Colonic mucosa (tissue), 4 donors: ENCODE measurements around the gene CISH. TPM values are rescaled to one million over a fixed set of nuclear protein-coding genes. Genes with fewer than 3 reads are reported as not detected.

Experiments used
- DNase-seq: peaks from one replicate; pipeline ENCODE4 v3.0.0-alpha.2; 2020
- H3K27ac ChIP-seq: fragments of 200-600 bp; one replicate; pipeline ENCODE4 v1.8.0; 2021
- H3K27me3 ChIP-seq: fragments of 200-600 bp; one replicate; pipeline ENCODE4 v1.8.0; 2021
- H3K36me3 ChIP-seq: fragments of 200-600 bp; one replicate; pipeline ENCODE4 v1.8.0; 2021
- H3K4me1 ChIP-seq: fragments of 200-600 bp; one replicate; pipeline ENCODE4 v1.8.0; 2021; ENCODE audit warnings: mild to moderate bottlenecking
- H3K4me3 ChIP-seq: fragments of 200-600 bp; one replicate; pipeline ENCODE4 v1.8.0; 2021
- H3K9ac ChIP-seq, 2 donors: one replicate each; pipeline ENCODE4 v1.7.0; 2013; ENCODE audit warnings: control low read depth in 2 of 2, low read depth in 2 of 2, low read length in 2 of 2
- H3K9me3 ChIP-seq: fragments of 200-600 bp; one replicate; pipeline ENCODE4 v1.8.0; 2021
- intact Hi-C: fragments of 100-400 bp; cut with DNase I; formaldehyde crosslinking; loops from one replicate; pipeline ENCODE4 v1.14.1; 2022
- total RNA-seq, 2 donors: library from RNA; stranded (reverse); fragmentation: NEBNext Ultra II Directional in 1 of 2; extraction: Animal tissue kit (Norgen Biotek cat#: 25700) in 1 of 2; gene quantifications; one replicate each; pipeline ENCODE4 v1.2.1, GENCODE V29; 2021
- TF ChIP-seq, protein P1 (sequence below): fragments of 200-600 bp; IDR thresholded peaks from one replicate; pipeline ENCODE4 v1.8.0; 2022; ENCODE audit warnings: antibody characterized with exemption, mild to moderate bottlenecking
- donor health status: healthy.
- donor health status: DM: no; HTN: no; CAD: no.
- donor health status: DM: no; HTN: no; CAD: no.

CISH gene
- total RNA-seq, 2 donors from 2014 or later = 17.1 to 19.6 TPM

DNA sequence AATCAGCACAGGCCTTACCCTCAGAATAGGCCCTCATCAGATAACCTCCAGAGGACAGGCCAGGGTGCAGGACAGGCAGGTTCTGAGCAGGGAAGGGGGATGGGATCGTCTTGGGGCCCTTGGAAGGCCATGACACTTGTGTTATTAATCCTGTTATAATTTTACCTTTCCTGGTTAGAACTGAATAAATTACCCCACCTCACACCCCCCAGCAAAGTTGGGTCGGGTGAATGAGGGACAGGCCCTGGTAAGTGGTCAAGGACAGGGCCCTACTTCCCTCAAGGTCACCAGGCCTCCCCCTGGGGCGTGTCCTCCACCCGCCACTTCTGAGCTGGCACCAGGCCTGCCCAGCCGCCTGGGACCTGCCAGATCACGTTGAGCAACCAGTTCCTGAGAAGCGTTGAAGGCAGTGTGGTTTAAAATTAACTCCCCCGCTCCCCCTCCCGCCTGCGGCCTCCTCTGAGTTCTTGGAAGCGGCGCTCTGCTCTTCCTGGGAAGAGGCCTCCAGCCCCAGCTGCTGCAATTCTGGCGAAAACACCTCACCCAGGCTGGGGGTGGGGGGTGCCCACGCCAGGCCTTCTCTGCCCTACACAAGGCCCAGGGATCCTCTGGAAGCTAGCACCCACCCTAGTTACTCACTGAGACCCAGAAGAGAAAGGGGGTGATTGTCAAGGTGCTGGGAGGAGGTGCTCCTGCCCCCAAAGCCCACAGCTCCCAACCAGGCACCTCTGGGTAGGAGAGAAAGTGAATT lies 10.6 kb downstream of the CISH start:
- peak; percentile 98 for DNase-seq
- Histone ChIP-seq H3K9me3 (no peaks in the 10 kb centered on the region), H3K27ac (peak overlapping the region; percentile 97), H3K36me3 (no peaks in the 10 kb centered on the region), H3K9ac (peak overlapping the region; percentile 72 to 100), H3K27me3 (no peaks in the 10 kb centered on the region), H3K4me3 (no peak overlapping the region), H3K4me1 (peaks cover 31% of the 10 kb centered on the region)
- TF ChIP-seq, protein P1, sequence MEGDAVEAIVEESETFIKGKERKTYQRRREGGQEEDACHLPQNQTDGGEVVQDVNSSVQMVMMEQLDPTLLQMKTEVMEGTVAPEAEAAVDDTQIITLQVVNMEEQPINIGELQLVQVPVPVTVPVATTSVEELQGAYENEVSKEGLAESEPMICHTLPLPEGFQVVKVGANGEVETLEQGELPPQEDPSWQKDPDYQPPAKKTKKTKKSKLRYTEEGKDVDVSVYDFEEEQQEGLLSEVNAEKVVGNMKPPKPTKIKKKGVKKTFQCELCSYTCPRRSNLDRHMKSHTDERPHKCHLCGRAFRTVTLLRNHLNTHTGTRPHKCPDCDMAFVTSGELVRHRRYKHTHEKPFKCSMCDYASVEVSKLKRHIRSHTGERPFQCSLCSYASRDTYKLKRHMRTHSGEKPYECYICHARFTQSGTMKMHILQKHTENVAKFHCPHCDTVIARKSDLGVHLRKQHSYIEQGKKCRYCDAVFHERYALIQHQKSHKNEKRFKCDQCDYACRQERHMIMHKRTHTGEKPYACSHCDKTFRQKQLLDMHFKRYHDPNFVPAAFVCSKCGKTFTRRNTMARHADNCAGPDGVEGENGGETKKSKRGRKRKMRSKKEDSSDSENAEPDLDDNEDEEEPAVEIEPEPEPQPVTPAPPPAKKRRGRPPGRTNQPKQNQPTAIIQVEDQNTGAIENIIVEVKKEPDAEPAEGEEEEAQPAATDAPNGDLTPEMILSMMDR = no peak
- intact Hi-C loops = no loop called here

DNA sequence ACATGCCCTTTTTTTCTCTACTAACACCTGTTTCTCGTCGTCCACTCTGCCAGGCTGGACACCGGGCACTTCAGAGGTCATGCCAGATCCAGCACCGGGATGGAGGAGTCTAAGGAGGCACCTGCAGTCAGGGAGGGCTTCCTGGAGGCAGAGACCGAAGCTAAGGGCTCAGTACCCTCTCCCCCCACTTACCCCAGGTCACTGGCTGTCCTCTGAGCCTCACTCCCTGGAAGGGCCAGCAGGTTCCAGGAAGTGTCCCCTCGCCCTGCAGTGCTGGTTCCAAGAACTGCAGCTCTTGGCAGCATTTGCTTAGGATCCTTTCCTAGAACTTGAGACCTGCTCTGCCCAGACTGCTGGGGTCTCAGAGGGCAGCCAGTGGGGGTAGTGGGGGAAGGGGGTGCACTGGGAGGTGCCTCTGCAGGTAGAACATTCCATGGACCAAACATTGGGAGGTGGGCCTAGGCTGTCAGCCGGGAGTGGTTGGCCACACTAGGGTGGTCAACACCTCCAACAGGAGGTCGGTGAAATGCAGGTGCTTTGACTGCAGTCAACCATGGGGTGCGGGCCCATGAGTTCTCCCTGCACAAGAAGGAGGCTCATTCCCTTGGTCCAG lies 11.3 kb downstream of the CISH start:
- H3K9me3 ChIP-seq = no peaks in the 10 kb centered on the region
- H3K27ac ChIP-seq = peak overlapping the region; percentile 97
- H3K36me3 ChIP-seq = no peaks in the 10 kb centered on the region
- peak overlapping the region; percentile 9 to 100 for H3K9ac ChIP-seq
- intact Hi-C loops = no loop called here
- TF ChIP-seq, protein P1 = no peak
- H3K4me3 ChIP-seq = no peak overlapping the region
- no peaks in the 10 kb centered on the region for H3K27me3 ChIP-seq
- DNase-seq = no peak
- H3K4me1 ChIP-seq = peaks cover 31% of the 10 kb centered on the region

DNA sequence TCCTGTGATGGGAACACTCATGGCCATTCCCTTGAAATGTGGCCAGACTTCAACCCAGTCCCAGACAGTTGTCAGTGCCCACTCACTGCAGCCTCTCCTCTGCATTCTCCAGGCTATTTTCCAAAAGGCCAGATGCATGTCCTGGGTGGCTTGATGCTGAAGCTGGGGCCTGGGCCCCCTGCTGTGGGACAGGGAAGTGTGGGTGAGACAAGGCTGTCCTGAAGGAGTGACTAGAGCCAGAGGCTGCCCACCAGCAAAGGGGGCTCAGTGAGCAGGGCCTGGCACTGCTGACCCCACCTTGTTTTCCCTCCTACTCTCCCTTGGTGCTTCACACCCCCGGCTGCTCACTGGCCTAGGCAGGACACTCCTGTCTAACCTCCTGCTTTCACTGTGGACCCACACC lies 11.9 kb downstream of the CISH start:
- peak overlapping the region; percentile 97 for H3K27ac ChIP-seq
- TF ChIP-seq, protein P1 = no peak
- no peak for DNase-seq
- peaks cover 31% of the 10 kb centered on the region for H3K4me1 ChIP-seq
- peak overlapping the region; percentile 9 to 100 for H3K9ac ChIP-seq
- no peak overlapping the region for H3K4me3 ChIP-seq
- H3K36me3 ChIP-seq = no peaks in the 10 kb centered on the region
- H3K27me3 ChIP-seq = no peaks in the 10 kb centered on the region
- H3K9me3 ChIP-seq = no peaks in the 10 kb centered on the region
- intact Hi-C loops = no loop called here

DNA sequence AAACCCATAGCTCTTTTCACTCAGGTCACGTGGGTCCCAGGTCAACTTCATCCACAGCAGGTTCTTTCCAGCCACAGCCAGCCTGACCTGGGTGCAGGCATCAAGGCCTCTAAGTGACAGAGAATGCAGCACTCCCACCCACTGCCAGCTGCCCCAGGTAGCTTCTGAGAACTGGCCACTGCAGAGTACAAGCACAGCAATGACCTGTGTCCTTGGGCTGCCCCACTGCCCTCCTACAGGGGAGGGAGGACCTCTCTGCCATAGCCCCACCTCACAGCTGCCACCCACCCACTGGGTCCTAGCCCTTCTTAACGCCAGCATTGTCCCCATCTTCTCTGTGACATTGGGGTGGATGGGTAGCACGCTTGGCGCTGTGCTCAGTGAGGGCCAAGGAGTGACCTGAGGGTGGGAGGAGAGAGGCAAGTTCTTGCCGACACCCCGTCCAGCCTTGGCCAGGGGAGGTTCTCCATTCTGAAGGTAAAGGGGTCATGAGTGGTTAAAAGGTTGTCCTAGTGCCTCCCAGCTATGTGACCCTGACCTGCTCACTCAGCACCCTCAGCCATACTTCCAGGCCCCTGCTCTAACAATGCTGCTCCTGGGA lies 12.4 kb downstream of the CISH start:
- Histone ChIP-seq H3K9me3 (no peaks in the 10 kb centered on the region), H3K27ac (no peak overlapping the region), H3K27me3 (no peaks in the 10 kb centered on the region), H3K4me1 (peaks cover 31% of the 10 kb centered on the region), H3K9ac (no peak overlapping the region), H3K4me3 (no peak overlapping the region), H3K36me3 (no peaks in the 10 kb centered on the region)
- intact Hi-C loops = no loop called here
- TF ChIP-seq, protein P1 = no peak
- no peak for DNase-seq

DNA sequence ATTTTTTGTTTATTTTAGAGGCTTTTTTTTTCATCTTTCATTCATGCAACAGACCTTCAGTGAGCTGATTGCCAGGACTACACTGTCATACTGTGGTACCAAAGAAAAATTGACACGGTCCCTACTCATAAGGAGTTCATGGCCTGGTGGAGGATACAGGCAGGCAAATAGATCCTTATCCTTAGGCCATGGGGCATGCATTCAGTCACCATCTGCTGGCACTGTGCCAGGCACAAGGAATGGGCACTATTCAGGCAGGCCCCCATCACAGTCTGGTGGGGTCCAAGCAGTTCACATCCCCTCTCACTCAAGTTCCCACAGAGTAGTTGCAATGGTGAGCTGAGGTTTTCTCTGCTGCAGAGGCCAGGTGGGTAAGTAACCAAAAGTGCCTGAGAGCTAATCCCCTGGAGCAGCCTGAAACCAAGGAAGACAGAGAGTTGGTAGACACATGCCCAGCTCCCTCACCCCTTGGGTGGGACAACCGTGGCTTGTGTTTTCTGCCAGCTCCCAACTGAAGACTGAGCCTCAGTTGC lies 17.3 kb downstream of the CISH start:
- Histone ChIP-seq H3K27ac (no peak overlapping the region), H3K9me3 (no peaks in the 10 kb centered on the region), H3K27me3 (no peaks in the 10 kb centered on the region), H3K36me3 (no peaks in the 10 kb centered on the region), H3K9ac (no peak overlapping the region), H3K4me1 (peaks cover 6% of the 10 kb centered on the region), H3K4me3 (no peak overlapping the region)
- TF ChIP-seq, protein P1 = no peak
- intact Hi-C loops = no loop called here
- DNase-seq = no peak
